SJCRH30 (cell line): ENCODE measurements around the gene KIAA1328. TPM values are rescaled to one million over a fixed set of nuclear protein-coding genes. Genes with fewer than 3 reads are reported as not detected.

ENCODE experiments used
- DNase-seq, 2 experiments: peaks; one replicate each; pipeline ENCODE4 v3.0.0-alpha.2; 2015 to 2020
- H3K27ac ChIP-seq: fragments of 250-450 bp; sonication (Bioruptor Pico); 2 replicates; pipeline ENCODE4 v1.5.1; 2020; ENCODE audit warnings: mild to moderate bottlenecking, moderate library complexity
- H3K27me3 ChIP-seq: fragments of 250-450 bp; sonication (Bioruptor Pico); 2 replicates; pipeline ENCODE4 v1.5.1; 2020; ENCODE audit warnings: mild to moderate bottlenecking, moderate library complexity
- H3K36me3 ChIP-seq: fragments of 250-450 bp; sonication (Bioruptor Pico); 2 replicates; pipeline ENCODE4 v1.5.1; 2020; ENCODE audit warnings: mild to moderate bottlenecking, moderate library complexity
- H3K4me1 ChIP-seq: fragments of 250-450 bp; sonication (Bioruptor Pico); 2 replicates; pipeline ENCODE4 v1.5.1; 2020; ENCODE audit warnings: mild to moderate bottlenecking, moderate library complexity
- H3K4me3 ChIP-seq: fragments of 250-450 bp; sonication (Bioruptor Pico); 2 replicates; pipeline ENCODE4 v1.5.1; 2020; ENCODE audit warnings: mild to moderate bottlenecking, moderate library complexity
- H3K9me3 ChIP-seq: fragments of 250-450 bp; sonication (Bioruptor Pico); replicated peaks from 2 replicates; pipeline ENCODE4 v1.5.1; 2020; ENCODE audit warnings: mild to moderate bottlenecking, moderate library complexity
- total RNA-seq: library from RNA; depleted of rRNA; stranded (reverse); fragments of >200 nt; shearing (Covaris generic); gene quantifications from 2 replicates; pipeline ENCODE4 v1.2.3, GENCODE V29; 2014

Gene KIAA1328
- total RNA-seq, 1 experiment from 2014 or later = 5.5 TPM

GRCh38 chr18:37033419-37033818 is 204.5 kb downstream of the KIAA1328 start:
- Histone ChIP-seq H3K4me1 (no peaks in the 10 kb centered on the region), H3K9me3 (no peaks in the 10 kb centered on the region), H3K36me3 (no peaks in the 10 kb centered on the region), H3K27ac (no peak overlapping the region), H3K4me3 (no peak overlapping the region), H3K27me3 (no peaks in the 10 kb centered on the region)
- no peak for DNase-seq

GRCh38 chr18:37042381-37042780 is 213.5 kb downstream of the KIAA1328 start:
- Histone ChIP-seq H3K27me3 (no peaks in the 10 kb centered on the region), H3K4me1 (no peaks in the 10 kb centered on the region), H3K9me3 (no peaks in the 10 kb centered on the region), H3K36me3 (no peaks in the 10 kb centered on the region), H3K4me3 (no peak overlapping the region), H3K27ac (no peak overlapping the region)
- no peak for DNase-seq

GRCh38 chr18:37055137-37055802 is 226.3 kb downstream of the KIAA1328 start:
- Histone ChIP-seq H3K4me3 (no peak overlapping the region), H3K27ac (no peak overlapping the region), H3K9me3 (no peaks in the 10 kb centered on the region), H3K27me3 (no peaks in the 10 kb centered on the region), H3K36me3 (no peaks in the 10 kb centered on the region), H3K4me1 (no peaks in the 10 kb centered on the region)
- peak in 1 of 2 experiments; percentile 1 for DNase-seq

- no peak for DNase-seq
- no peaks in the 10 kb centered on the region for H3K9me3 ChIP-seq
- H3K27me3 ChIP-seq = no peaks in the 10 kb centered on the region
- H3K36me3 ChIP-seq = no peaks in the 10 kb centered on the region
- no peak overlapping the region for H3K27ac ChIP-seq
- H3K4me1 ChIP-seq = no peaks in the 10 kb centered on the region
- H3K4me3 ChIP-seq = no peak overlapping the region
These were observed 235.3 kb downstream of the KIAA1328 start for GRCh38 chr18:37064187-37064586.

GRCh38 chr18:37065254-37065653 is 236.3 kb downstream of the KIAA1328 start:
- no peaks in the 10 kb centered on the region for H3K4me1 ChIP-seq
- no peaks in the 10 kb centered on the region for H3K27me3 ChIP-seq
- no peak overlapping the region for H3K27ac ChIP-seq
- no peaks in the 10 kb centered on the region for H3K9me3 ChIP-seq
- DNase-seq = no peak
- no peaks in the 10 kb centered on the region for H3K36me3 ChIP-seq
- H3K4me3 ChIP-seq = no peak overlapping the region

- Histone ChIP-seq H3K27me3 (no peaks in the 10 kb centered on the region), H3K4me3 (no peak overlapping the region)
These were observed 256.0 kb downstream of the KIAA1328 start for GRCh38 chr18:37084912-37085311.

GRCh38 chr18:37085362-37085761 is 256.4 kb downstream of the KIAA1328 start:
- H3K36me3 ChIP-seq = no peaks in the 10 kb centered on the region

More at GRCh38 chr18:37084912-37085311, 256.0 kb downstream of the KIAA1328 start:
- Histone ChIP-seq H3K36me3 (no peaks in the 10 kb centered on the region), H3K9me3 (no peaks in the 10 kb centered on the region), H3K4me1 (no peaks in the 10 kb centered on the region), H3K27ac (no peak overlapping the region)
- DNase-seq = no peak

GRCh38 chr18:37107748-37108522 is 279.0 kb downstream of the KIAA1328 start:
- no peak for DNase-seq
- Histone ChIP-seq H3K4me3 (no peak overlapping the region), H3K27ac (no peak overlapping the region), H3K4me1 (no peaks in the 10 kb centered on the region), H3K27me3 (no peaks in the 10 kb centered on the region), H3K9me3 (no peaks in the 10 kb centered on the region), H3K36me3 (no peaks in the 10 kb centered on the region)

More at GRCh38 chr18:37085362-37085761, 256.4 kb downstream of the KIAA1328 start:
- no peak overlapping the region for H3K4me3 ChIP-seq
- no peak overlapping the region for H3K27ac ChIP-seq
- H3K27me3 ChIP-seq = no peaks in the 10 kb centered on the region
- no peaks in the 10 kb centered on the region for H3K4me1 ChIP-seq
- DNase-seq = no peak
- H3K9me3 ChIP-seq = no peaks in the 10 kb centered on the region

- no peak overlapping the region for H3K4me3 ChIP-seq
- DNase-seq = no peak
- H3K4me1 ChIP-seq = no peaks in the 10 kb centered on the region
- no peaks in the 10 kb centered on the region for H3K36me3 ChIP-seq
- no peaks in the 10 kb centered on the region for H3K27me3 ChIP-seq
- no peak overlapping the region for H3K27ac ChIP-seq
- no peaks in the 10 kb centered on the region for H3K9me3 ChIP-seq
These were observed 293.9 kb downstream of the KIAA1328 start for GRCh38 chr18:37122877-37123276.

GRCh38 chr18:37124516-37124915 is 295.6 kb downstream of the KIAA1328 start:
- peak in 1 of 2 experiments; percentile 0 for DNase-seq
- H3K27ac ChIP-seq = no peak overlapping the region
- no peaks in the 10 kb centered on the region for H3K27me3 ChIP-seq
- no peak overlapping the region for H3K4me3 ChIP-seq
- H3K9me3 ChIP-seq = no peaks in the 10 kb centered on the region
- H3K36me3 ChIP-seq = no peaks in the 10 kb centered on the region
- no peaks in the 10 kb centered on the region for H3K4me1 ChIP-seq

GRCh38 chr18:37135177-37135576 is 306.2 kb downstream of the KIAA1328 start:
- Histone ChIP-seq H3K27me3 (no peaks in the 10 kb centered on the region), H3K9me3 (no peaks in the 10 kb centered on the region), H3K4me1 (no peaks in the 10 kb centered on the region), H3K4me3 (no peak overlapping the region), H3K36me3 (no peaks in the 10 kb centered on the region), H3K27ac (no peak overlapping the region)
- no peak for DNase-seq

GRCh38 chr18:37138456-37138855 is 309.5 kb downstream of the KIAA1328 start:
- Histone ChIP-seq H3K4me1 (no peaks in the 10 kb centered on the region), H3K27me3 (no peaks in the 10 kb centered on the region), H3K4me3 (no peak overlapping the region)

GRCh38 chr18:37139876-37140275 is 310.9 kb downstream of the KIAA1328 start:
- no peaks in the 10 kb centered on the region for H3K9me3 ChIP-seq

More at GRCh38 chr18:37138456-37138855, 309.5 kb downstream of the KIAA1328 start:
- Histone ChIP-seq H3K27ac (no peak overlapping the region), H3K36me3 (no peaks in the 10 kb centered on the region), H3K9me3 (no peaks in the 10 kb centered on the region)
- DNase-seq = no peak

GRCh38 chr18:37144921-37145320 is 316.0 kb downstream of the KIAA1328 start:
- H3K4me3 ChIP-seq = no peak overlapping the region
- H3K27me3 ChIP-seq = no peaks in the 10 kb centered on the region
- H3K4me1 ChIP-seq = no peaks in the 10 kb centered on the region
- no peak overlapping the region for H3K27ac ChIP-seq
- no peaks in the 10 kb centered on the region for H3K9me3 ChIP-seq
- no peaks in the 10 kb centered on the region for H3K36me3 ChIP-seq
- DNase-seq = no peak

More at GRCh38 chr18:37139876-37140275, 310.9 kb downstream of the KIAA1328 start:
- Histone ChIP-seq H3K27ac (no peak overlapping the region), H3K4me1 (no peaks in the 10 kb centered on the region), H3K4me3 (no peak overlapping the region), H3K27me3 (no peaks in the 10 kb centered on the region), H3K36me3 (no peaks in the 10 kb centered on the region)
- no peak for DNase-seq

GRCh38 chr18:37156330-37156942 is 327.5 kb downstream of the KIAA1328 start:
- no peaks in the 10 kb centered on the region for H3K9me3 ChIP-seq
- H3K4me3 ChIP-seq = no peak overlapping the region
- no peaks in the 10 kb centered on the region for H3K4me1 ChIP-seq
- H3K27ac ChIP-seq = no peak overlapping the region
- H3K36me3 ChIP-seq = no peaks in the 10 kb centered on the region
- no peak for DNase-seq
- no peaks in the 10 kb centered on the region for H3K27me3 ChIP-seq
